WTC11 (cell line): ENCODE measurements around the gene ARHGAP29. TPM values are rescaled to one million over a fixed set of nuclear protein-coding genes. Genes with fewer than 3 reads are reported as not detected.

ENCODE experiments used
- ATAC-seq: fragments of 200-7000 bp; cut with Tn5 transposase; 2 replicates; pipeline ENCODE4 v1.10.0; 2021; ENCODE audit warnings: mild to moderate bottlenecking, moderate library complexity
- CTCF ChIA-PET: fragments of 300-600 bp; sonication (Branson Sonifier 250); formaldehyde crosslinking; loops from one replicate; lab custom pipeline; 2021; ENCODE audit warnings: antibody characterized with exemption; lab: Charles Lee
- POLR2A ChIA-PET: fragments of 350-600 bp; sonication (Branson Sonifier 250); formaldehyde crosslinking; loops from one replicate; lab custom pipeline; 2021; ENCODE audit warnings: antibody characterized with exemption; lab: Charles Lee
- DNase-seq: peaks from one replicate; pipeline ENCODE4 v3.0.0; 2021; ENCODE audit warnings: low spot score
- H3K27ac Mint-ChIP-seq: 2 replicates; pipeline ENCODE4 v1.8.0; 2021; ENCODE audit warnings: mixed read lengths
- H3K27me3 Mint-ChIP-seq: 2 replicates; pipeline ENCODE4 v1.8.0; 2021; ENCODE audit warnings: low read depth, mild to moderate bottlenecking, moderate library complexity, mixed read lengths
- H3K36me3 Mint-ChIP-seq: 2 replicates; pipeline ENCODE4 v1.8.0; 2021; ENCODE audit warnings: mixed read lengths
- H3K4me1 Mint-ChIP-seq: 2 replicates; pipeline ENCODE4 v1.8.0; 2022; ENCODE audit warnings: mixed read lengths
- H3K4me3 Mint-ChIP-seq: 2 replicates; pipeline ENCODE4 v1.8.0; 2021; ENCODE audit warnings: mild to moderate bottlenecking, moderate library complexity, mixed read lengths
- H3K9me3 Mint-ChIP-seq: 2 replicates; pipeline ENCODE4 v1.8.0; 2021; ENCODE audit warnings: mixed read lengths
- CBFB ChIP-seq: sonication (generic); formaldehyde crosslinking; IDR thresholded peaks from 2 replicates; pipeline ENCODE4 v1.8.1; 2022; ENCODE audit warnings: mild to moderate bottlenecking, low read depth, missing genetic modification reagents
- CDX4 ChIP-seq: fragments of 250-450 bp; sonication (Bioruptor Pico); IDR thresholded peaks from 2 replicates; pipeline ENCODE4 v1.9.0; 2021; ENCODE audit warnings: moderate library complexity, mild to moderate bottlenecking, inconsistent platforms, borderline replicate concordance
- CREB1 ChIP-seq: sonication (generic); formaldehyde crosslinking; IDR thresholded peaks from 2 replicates; pipeline ENCODE4 v1.8.0; 2023; ENCODE audit warnings: mild to moderate bottlenecking, missing genetic modification reagents
- FOXJ3 ChIP-seq: sonication (generic); formaldehyde crosslinking; IDR thresholded peaks from 2 replicates; pipeline ENCODE4 v1.9.0; 2021; ENCODE audit warnings: missing genetic modification reagents, mild to moderate bottlenecking, borderline replicate concordance
- GTF2I ChIP-seq: fragments of 250-450 bp; sonication (Bioruptor Pico); conservative IDR thresholded peaks from 2 replicates; pipeline ENCODE4 v1.4.0; 2021; ENCODE audit warnings: mild to moderate bottlenecking
- NR1H2 ChIP-seq: sonication (generic); formaldehyde crosslinking; IDR thresholded peaks from 2 replicates; pipeline ENCODE4 v1.9.0; 2021; ENCODE audit warnings: mild to moderate bottlenecking, moderate library complexity, missing genetic modification reagents
- NR2C2 ChIP-seq: sonication (generic); formaldehyde crosslinking; IDR thresholded peaks from 2 replicates; pipeline ENCODE4 v1.8.0; 2022; ENCODE audit warnings: mild to moderate bottlenecking, missing genetic modification reagents
- PRDM15 ChIP-seq: sonication (generic); formaldehyde crosslinking; IDR thresholded peaks from 2 replicates; pipeline ENCODE4 v1.8.0; 2022; ENCODE audit warnings: missing genetic modification reagents
- RELA ChIP-seq: sonication (generic); formaldehyde crosslinking; IDR thresholded peaks from 2 replicates; pipeline ENCODE4 v1.8.1; 2022; ENCODE audit warnings: missing genetic modification reagents, mild to moderate bottlenecking, borderline replicate concordance
- SMAD4 ChIP-seq: sonication (generic); formaldehyde crosslinking; IDR thresholded peaks from 2 replicates; pipeline ENCODE4 v1.8.0; 2022; ENCODE audit warnings: mild to moderate bottlenecking, missing genetic modification reagents
- SOX15 ChIP-seq: fragments of 250-450 bp; sonication (Bioruptor Pico); IDR thresholded peaks from 2 replicates; pipeline ENCODE4 v1.9.0; 2021; ENCODE audit warnings: mild to moderate bottlenecking
- TP53 ChIP-seq: sonication (generic); formaldehyde crosslinking; IDR thresholded peaks from 2 replicates; pipeline ENCODE4 v1.8.1; 2023; ENCODE audit warnings: mild to moderate bottlenecking, missing genetic modification reagents
- ZMAT4 ChIP-seq: fragments of 250-450 bp; sonication (Bioruptor Pico); IDR thresholded peaks from 2 replicates; pipeline ENCODE4 v1.9.0; 2021; ENCODE audit warnings: mild to moderate bottlenecking
- ZNF138 ChIP-seq: sonication (generic); formaldehyde crosslinking; conservative IDR thresholded peaks from 2 replicates; pipeline ENCODE4 v1.8.1; 2022; ENCODE audit warnings: mild to moderate bottlenecking, moderate library complexity, missing genetic modification reagents
- ZNF263 ChIP-seq: sonication (generic); formaldehyde crosslinking; IDR thresholded peaks from 2 replicates; pipeline ENCODE4 v1.8.1; 2022; ENCODE audit warnings: low read depth, mild to moderate bottlenecking, moderate library complexity, missing genetic modification reagents
- total RNA-seq: library from RNA; stranded (reverse); gene quantifications from 3 replicates; pipeline ENCODE4 v1.2.3, GENCODE V29; 2021
- TF ChIP-seq, protein P1 (sequence below): fragments of 200-600 bp; IDR thresholded peaks from 2 replicates; pipeline ENCODE4 v1.8.0; 2022; ENCODE audit warnings: antibody characterized with exemption
- TF ChIP-seq, protein P2 (sequence below): sonication (generic); formaldehyde crosslinking; IDR thresholded peaks from 2 replicates; pipeline ENCODE4 v1.8.1; 2022; ENCODE audit warnings: low read depth, missing genetic modification reagents, borderline replicate concordance
- TF ChIP-seq, protein P3 (sequence below): sonication (generic); formaldehyde crosslinking; IDR thresholded peaks from 2 replicates; pipeline ENCODE4 v1.8.1; 2023; ENCODE audit warnings: mild to moderate bottlenecking, missing genetic modification reagents

The ARHGAP29 gene
- total RNA-seq, 1 experiment from 2014 or later, result 6.6 TPM

- ChIA-PET CTCF (interaction anchor here (0.7 kb wide), 1 partner anchor 130 kb away, joined by 4 read pairs; no protein-coding TSS in a partner anchor), POLR2A (no interaction called here)
- H3K27me3 Mint-ChIP-seq, result no peaks in the 10 kb centered on the region
- no peak overlapping the region for H3K4me3 Mint-ChIP-seq
- no peak for TF ChIP-seq CBFB (CRISPR knock-in tag)
- no peak for TF ChIP-seq GTF2I (CRISPR knock-in tag)
- no peak for TF ChIP-seq TP53 (CRISPR knock-in tag)
- TF ChIP-seq, protein P1, sequence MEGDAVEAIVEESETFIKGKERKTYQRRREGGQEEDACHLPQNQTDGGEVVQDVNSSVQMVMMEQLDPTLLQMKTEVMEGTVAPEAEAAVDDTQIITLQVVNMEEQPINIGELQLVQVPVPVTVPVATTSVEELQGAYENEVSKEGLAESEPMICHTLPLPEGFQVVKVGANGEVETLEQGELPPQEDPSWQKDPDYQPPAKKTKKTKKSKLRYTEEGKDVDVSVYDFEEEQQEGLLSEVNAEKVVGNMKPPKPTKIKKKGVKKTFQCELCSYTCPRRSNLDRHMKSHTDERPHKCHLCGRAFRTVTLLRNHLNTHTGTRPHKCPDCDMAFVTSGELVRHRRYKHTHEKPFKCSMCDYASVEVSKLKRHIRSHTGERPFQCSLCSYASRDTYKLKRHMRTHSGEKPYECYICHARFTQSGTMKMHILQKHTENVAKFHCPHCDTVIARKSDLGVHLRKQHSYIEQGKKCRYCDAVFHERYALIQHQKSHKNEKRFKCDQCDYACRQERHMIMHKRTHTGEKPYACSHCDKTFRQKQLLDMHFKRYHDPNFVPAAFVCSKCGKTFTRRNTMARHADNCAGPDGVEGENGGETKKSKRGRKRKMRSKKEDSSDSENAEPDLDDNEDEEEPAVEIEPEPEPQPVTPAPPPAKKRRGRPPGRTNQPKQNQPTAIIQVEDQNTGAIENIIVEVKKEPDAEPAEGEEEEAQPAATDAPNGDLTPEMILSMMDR, result no peak
- TF ChIP-seq, protein P2, sequence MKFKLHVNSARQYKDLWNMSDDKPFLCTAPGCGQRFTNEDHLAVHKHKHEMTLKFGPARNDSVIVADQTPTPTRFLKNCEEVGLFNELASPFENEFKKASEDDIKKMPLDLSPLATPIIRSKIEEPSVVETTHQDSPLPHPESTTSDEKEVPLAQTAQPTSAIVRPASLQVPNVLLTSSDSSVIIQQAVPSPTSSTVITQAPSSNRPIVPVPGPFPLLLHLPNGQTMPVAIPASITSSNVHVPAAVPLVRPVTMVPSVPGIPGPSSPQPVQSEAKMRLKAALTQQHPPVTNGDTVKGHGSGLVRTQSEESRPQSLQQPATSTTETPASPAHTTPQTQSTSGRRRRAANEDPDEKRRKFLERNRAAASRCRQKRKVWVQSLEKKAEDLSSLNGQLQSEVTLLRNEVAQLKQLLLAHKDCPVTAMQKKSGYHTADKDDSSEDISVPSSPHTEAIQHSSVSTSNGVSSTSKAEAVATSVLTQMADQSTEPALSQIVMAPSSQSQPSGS (CRISPR knock-in tag), result no peak
- no peak for TF ChIP-seq CDX4 (CRISPR knock-in tag)
- no peak for TF ChIP-seq SOX15 (CRISPR knock-in tag)
- no peak for TF ChIP-seq CREB1 (CRISPR knock-in tag)
- no peak for TF ChIP-seq RELA
- TF ChIP-seq FOXJ3 (CRISPR knock-in tag), result no peak
- no peak for TF ChIP-seq PRDM15
- no peak for TF ChIP-seq ZNF263 (CRISPR knock-in tag)
- no peak for TF ChIP-seq ZMAT4
- TF ChIP-seq, protein P3, sequence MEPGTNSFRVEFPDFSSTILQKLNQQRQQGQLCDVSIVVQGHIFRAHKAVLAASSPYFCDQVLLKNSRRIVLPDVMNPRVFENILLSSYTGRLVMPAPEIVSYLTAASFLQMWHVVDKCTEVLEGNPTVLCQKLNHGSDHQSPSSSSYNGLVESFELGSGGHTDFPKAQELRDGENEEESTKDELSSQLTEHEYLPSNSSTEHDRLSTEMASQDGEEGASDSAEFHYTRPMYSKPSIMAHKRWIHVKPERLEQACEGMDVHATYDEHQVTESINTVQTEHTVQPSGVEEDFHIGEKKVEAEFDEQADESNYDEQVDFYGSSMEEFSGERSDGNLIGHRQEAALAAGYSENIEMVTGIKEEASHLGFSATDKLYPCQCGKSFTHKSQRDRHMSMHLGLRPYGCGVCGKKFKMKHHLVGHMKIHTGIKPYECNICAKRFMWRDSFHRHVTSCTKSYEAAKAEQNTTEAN, result no peak
- TF ChIP-seq ZNF138, result no peak
- no peak for TF ChIP-seq NR2C2 (CRISPR knock-in tag)
- no peak for TF ChIP-seq NR1H2 (CRISPR knock-in tag)
- DNase-seq (no peak), ATAC-seq (no peak)
- H3K4me1 Mint-ChIP-seq, result peaks cover 7% of the 10 kb centered on the region
- no peaks in the 10 kb centered on the region for H3K9me3 Mint-ChIP-seq
- no peaks in the 10 kb centered on the region for H3K36me3 Mint-ChIP-seq
- H3K27ac Mint-ChIP-seq, result no peak overlapping the region
Observed at GRCh38 chr1:94193128-94193527, 44.3 kb downstream of the ARHGAP29 start.

- no peak for TF ChIP-seq SMAD4
- Mint-ChIP-seq H3K27ac (no peak overlapping the region), H3K36me3 (no peaks in the 10 kb centered on the region), H3K27me3 (no peaks in the 10 kb centered on the region), H3K9me3 (no peaks in the 10 kb centered on the region), H3K4me1 (peaks cover 7% of the 10 kb centered on the region), H3K4me3 (no peak overlapping the region)
- DNase-seq (no peak), ATAC-seq (no peak)
- CTCF ChIA-PET, result interaction anchor here (1.3 to 1.5 kb wide), 3 partner anchors 128 to 151 kb away, joined by 3 to 4 read pairs (median 3); no protein-coding TSS in a partner anchor
- POLR2A ChIA-PET, result no interaction called here
Observed at GRCh38 chr1:94191216-94191615, 46.2 kb downstream of the ARHGAP29 start.
